Neutrophil (primary cell): ENCODE results near the gene PRDX2.
A peak's percentile ranks its signal among the peaks of the same experiment; 100 is the strongest.

Experiments
- H3K27ac ChIP-seq: fragments of 200-600 bp; sonication (generic); 2 replicates; pipeline ENCODE4 v1.5.1; 2016; ENCODE audit warnings: mild to moderate bottlenecking, moderate library complexity
- H3K27me3 ChIP-seq: fragments of 200-600 bp; sonication (generic); 2 replicates; pipeline ENCODE4 v1.6.0; 2016; ENCODE audit warnings: mild to moderate bottlenecking
- H3K36me3 ChIP-seq: fragments of 200-600 bp; sonication (generic); 2 replicates; pipeline ENCODE4 v1.5.1; 2017
- H3K4me1 ChIP-seq, 2 experiments: fragments of 200-600 bp in 1 of 2; sonication (generic) in 1 of 2; 1 replicate in 1 of 2; 2 replicates in 1 of 2; pipeline versions ENCODE4 v1.5.1 to v1.6.1; 2013 to 2016; ENCODE audit warnings: low read depth in 1 of 2, low read length in 1 of 2, mild to moderate bottlenecking in 1 of 2, moderate library complexity in 1 of 2; ENCODE audit not compliant: control insufficient read depth in 1 of 2, insufficient read depth in 1 of 2
- H3K4me3 ChIP-seq, 2 experiments: fragments of 200-600 bp in 1 of 2; sonication (generic) in 1 of 2; 1 replicate in 1 of 2; 2 replicates in 1 of 2; pipeline ENCODE4 v1.5.1; 2013 to 2016; ENCODE audit warnings: low read depth in 1 of 2, low read length in 1 of 2, mild to moderate bottlenecking in 1 of 2, moderate library complexity in 1 of 2
- H3K9me3 ChIP-seq: fragments of 200-600 bp; sonication (generic); 2 replicates; pipeline ENCODE4 v1.5.1; 2016
- TF ChIP-seq, protein P1 (sequence below): fragments of 200-600 bp; sonication (generic); IDR thresholded peaks from 2 replicates; pipeline ENCODE4 v1.5.1; 2016; ENCODE audit warnings: antibody characterized with exemption

Gene PRDX2

DNA sequence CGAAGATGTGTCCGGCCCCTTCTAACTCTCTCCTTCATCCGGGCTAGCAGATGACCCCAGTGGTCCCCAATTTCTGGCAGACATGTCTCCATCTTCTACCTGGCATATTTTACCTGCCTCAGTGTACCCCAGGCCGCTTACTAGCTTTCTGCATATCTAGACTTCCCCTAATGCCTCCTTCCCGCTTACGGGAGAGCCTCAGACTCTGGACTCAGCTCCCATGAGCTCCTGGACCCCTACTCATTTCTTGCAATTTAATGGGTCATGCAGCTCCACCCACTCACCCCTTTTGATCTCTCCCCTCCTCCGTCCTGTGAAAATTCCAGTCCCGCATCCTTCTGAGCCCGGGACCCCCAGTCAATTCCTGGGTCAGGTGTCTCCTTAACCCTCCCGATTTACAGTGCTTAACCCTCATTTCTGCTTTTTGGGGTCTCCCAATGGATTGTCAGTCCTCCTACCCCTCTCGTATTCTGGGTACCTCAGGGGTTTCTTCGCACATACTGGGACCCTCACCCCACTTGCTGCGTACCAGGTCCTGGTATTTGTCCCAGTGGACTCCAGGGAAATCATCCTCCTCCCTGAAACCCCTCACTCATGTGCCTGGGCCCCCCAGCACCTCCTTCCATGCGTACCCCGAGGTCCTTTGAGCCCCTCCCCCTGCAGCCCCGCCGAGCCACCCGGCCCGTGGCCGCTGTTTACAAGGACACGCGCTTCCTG lies 10.8 kb downstream of the PRDX2 start:
- Histone ChIP-seq H3K9me3 (no peaks in the 10 kb centered on the region), H3K4me3 (peak overlapping the region; percentile 87 to 99), H3K4me1 (peaks cover 47 to 60% of the 10 kb centered on the region in 2 experiments), H3K27ac (peak overlapping the region; percentile 100), H3K27me3 (no peaks in the 10 kb centered on the region), H3K36me3 (peaks cover 8% of the 10 kb centered on the region)
- TF ChIP-seq, protein P1, sequence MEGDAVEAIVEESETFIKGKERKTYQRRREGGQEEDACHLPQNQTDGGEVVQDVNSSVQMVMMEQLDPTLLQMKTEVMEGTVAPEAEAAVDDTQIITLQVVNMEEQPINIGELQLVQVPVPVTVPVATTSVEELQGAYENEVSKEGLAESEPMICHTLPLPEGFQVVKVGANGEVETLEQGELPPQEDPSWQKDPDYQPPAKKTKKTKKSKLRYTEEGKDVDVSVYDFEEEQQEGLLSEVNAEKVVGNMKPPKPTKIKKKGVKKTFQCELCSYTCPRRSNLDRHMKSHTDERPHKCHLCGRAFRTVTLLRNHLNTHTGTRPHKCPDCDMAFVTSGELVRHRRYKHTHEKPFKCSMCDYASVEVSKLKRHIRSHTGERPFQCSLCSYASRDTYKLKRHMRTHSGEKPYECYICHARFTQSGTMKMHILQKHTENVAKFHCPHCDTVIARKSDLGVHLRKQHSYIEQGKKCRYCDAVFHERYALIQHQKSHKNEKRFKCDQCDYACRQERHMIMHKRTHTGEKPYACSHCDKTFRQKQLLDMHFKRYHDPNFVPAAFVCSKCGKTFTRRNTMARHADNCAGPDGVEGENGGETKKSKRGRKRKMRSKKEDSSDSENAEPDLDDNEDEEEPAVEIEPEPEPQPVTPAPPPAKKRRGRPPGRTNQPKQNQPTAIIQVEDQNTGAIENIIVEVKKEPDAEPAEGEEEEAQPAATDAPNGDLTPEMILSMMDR = no peak

DNA sequence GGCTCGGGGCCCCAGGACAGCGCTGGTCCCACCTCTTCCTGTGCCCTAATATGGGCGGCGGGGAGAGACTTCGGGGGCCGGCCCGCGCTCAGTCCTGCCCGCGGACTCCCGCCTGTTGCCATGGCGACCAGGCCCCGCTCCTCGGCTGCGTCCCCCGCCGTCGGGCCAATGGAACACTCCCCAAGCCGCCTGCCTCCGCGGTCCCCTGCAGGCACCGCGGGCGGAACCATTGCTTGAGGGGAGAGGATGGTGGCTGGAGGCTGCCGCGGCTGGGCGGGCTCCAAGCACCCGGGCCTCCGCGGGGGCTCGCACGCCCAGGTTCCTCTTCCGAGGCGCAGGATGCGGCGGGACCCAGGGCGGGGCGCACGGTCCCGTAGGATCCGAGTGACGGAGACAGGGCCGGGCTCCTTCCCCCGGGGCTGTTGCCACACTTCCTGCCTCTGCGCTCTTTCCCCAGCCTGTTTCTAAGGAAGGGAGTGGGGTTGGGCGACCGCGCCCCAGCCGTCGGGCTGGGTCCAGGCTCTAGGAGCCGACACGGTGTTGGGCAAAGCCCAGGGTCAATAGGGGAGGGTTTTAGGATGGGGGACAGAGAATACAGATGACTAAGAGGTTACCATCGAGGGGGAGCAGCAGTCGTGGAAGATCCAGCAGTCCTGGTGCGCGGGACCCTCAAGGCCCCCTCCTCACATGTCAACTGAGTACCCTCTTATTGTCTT lies 11.5 kb downstream of the PRDX2 start:
- H3K4me1 ChIP-seq = peaks cover 51 to 62% of the 10 kb centered on the region in 2 experiments
- TF ChIP-seq, protein P1 = peak; percentile 58
- H3K4me3 ChIP-seq = peak overlapping the region; percentile 87 to 99

DNA sequence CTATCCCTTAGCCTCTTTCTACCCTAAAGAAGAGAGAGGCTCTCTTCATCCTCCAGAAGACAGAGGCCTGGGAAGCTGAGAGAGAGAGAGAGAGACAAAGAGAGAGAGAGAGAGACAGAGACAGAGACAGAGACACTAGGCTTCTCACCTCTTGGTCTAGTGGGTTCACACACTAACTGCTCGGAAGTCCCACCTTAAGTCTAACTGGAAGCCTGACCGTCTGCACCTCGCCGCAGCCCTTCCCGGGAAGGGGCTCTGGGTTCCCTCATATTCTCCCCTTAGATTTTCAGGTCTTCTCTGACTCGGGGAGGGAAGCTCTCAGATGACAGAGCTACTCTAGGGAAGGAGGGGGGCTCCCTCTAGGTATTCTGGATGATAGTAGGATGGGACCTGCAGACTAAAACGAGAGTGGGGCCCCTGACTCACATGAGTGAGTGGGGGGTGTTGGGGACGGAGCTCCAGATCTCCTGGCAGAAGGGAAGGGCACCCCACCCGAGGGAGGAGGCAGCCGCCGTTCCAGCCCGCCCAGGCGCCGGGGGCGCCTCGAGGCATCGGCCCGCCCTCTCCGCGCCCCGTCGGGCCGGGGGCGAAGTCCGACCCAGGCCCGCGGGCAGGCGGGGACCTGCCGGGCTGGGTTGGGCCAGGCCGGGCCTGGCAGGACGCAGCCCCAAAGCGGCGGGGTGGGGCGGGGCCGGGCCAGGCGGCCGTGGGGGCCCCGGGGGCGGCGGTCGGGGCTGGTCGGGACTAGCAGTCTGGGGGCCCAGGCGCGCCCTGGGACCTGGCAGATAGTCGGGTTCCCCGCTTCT lies 12.3 kb downstream of the PRDX2 start:
- TF ChIP-seq, protein P1 = no peak
- Histone ChIP-seq H3K9me3 (no peaks in the 10 kb centered on the region), H3K27ac (peak overlapping the region; percentile 100), H3K36me3 (peaks cover 8% of the 10 kb centered on the region), H3K27me3 (no peaks in the 10 kb centered on the region), H3K4me1 (peaks cover 51 to 62% of the 10 kb centered on the region in 2 experiments), H3K4me3 (peak overlapping the region; percentile 87 to 99)

More for the DNA sequence above, 11.5 kb downstream of the PRDX2 start:
- no peaks in the 10 kb centered on the region for H3K9me3 ChIP-seq
- H3K27me3 ChIP-seq = no peaks in the 10 kb centered on the region
- peak overlapping the region; percentile 100 for H3K27ac ChIP-seq
- peaks cover 8% of the 10 kb centered on the region for H3K36me3 ChIP-seq

DNA sequence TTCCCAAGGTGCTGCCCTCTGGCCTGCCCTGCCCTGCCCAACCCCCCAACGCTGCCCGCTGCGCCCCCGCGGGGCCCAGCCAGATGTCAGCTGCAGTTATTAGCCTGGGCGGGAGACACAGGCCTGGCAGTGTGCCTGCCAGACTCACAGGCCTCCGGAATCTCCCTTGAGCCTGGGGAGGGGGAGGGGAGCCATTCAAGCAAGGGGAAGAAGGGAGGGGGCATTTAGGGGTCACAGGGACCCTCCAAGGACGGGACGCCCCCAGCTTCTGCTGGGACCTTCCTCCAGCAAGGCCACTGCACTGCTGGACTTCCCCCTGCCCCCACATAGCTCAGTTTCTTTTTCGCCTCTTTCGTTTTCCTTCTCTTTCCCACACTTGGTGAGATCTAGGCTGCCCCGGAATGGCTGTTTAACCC lies 12.9 kb downstream of the PRDX2 start:
- peaks cover 51 to 65% of the 10 kb centered on the region in 2 experiments for H3K4me1 ChIP-seq
- H3K36me3 ChIP-seq = peaks cover 8% of the 10 kb centered on the region
- TF ChIP-seq, protein P1 = peak; percentile 12
- H3K9me3 ChIP-seq = no peaks in the 10 kb centered on the region
- peak overlapping the region; percentile 87 to 99 for H3K4me3 ChIP-seq
- H3K27me3 ChIP-seq = no peaks in the 10 kb centered on the region
- H3K27ac ChIP-seq = peak overlapping the region; percentile 100

DNA sequence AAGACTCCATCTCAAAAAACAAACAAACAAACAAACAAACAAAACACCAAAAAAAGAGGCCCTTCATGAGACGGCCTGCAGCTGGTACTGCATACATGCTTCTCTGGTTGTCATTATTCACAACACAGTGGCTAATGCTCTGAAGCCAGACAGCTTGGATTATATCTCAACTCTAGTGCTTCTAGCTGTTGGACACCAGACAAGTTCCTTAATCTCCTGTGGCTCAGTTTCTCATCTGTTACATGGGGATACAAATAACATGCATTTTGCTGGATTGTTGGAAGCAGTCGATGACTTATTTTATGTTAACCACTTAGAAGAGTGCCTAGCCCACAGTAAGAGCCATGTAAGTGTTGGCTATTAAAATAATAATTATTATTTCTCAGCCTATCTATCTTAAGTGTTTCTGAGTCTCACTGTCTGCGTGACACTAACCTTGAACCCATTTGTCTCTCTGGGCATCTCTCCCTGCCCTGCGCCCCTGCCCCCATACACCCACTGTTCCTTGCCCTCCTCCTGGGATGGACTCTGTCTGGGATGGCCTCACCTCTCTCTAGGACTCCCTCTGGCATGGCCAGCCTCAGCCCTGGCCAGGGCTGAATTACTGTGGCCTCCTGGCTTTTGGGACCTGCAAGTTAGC lies 13.4 kb downstream of the PRDX2 start:
- Histone ChIP-seq H3K27ac (peak overlapping the region; percentile 100), H3K4me1 (peaks cover 57 to 70% of the 10 kb centered on the region in 2 experiments), H3K36me3 (peaks cover 8% of the 10 kb centered on the region), H3K27me3 (no peaks in the 10 kb centered on the region), H3K4me3 (peak overlapping the region; percentile 87 to 99), H3K9me3 (no peaks in the 10 kb centered on the region)
- TF ChIP-seq, protein P1 = no peak
